Thyroid gland (tissue), 4 donors: ENCODE results near the gene REV3L. TPM values are rescaled to one million over a fixed set of nuclear protein-coding genes. Genes with fewer than 3 reads are reported as not detected.
A peak's percentile ranks its signal among the peaks of the same experiment; 100 is the strongest.
"Not testable (repeated sequence)": the region's sequence is repeated elsewhere in the genome, so short reads cannot be mapped to it uniquely, and the experiment has no call there.

Experiments used
- DNase-seq, 2 donors: peaks; one replicate each; pipeline ENCODE4 v3.0.0-alpha.2; 2019
- H3K27ac ChIP-seq, 3 donors: fragments of 200-600 bp; sonication (generic); 1 replicate in 2 of 3; 2 replicates in 1 of 3; pipeline ENCODE4 v1.5.1; 2016 to 2019; ENCODE audit warnings: mild to moderate bottlenecking in 1 of 3, moderate library complexity in 1 of 3
- H3K27me3 ChIP-seq: fragments of 200-600 bp; sonication (generic); one replicate; pipeline ENCODE4 v1.5.1; 2019
- H3K36me3 ChIP-seq, 2 donors: fragments of 200-600 bp; sonication (generic); one replicate each; pipeline ENCODE4 v1.5.1; 2016 to 2019
- H3K4me1 ChIP-seq, 2 donors: fragments of 200-600 bp; sonication (generic); one replicate each; pipeline ENCODE4 v1.5.1; 2017 to 2019
- H3K4me3 ChIP-seq, 3 donors: fragments of 200-600 bp; sonication (generic); replicated peaks in 1 of 3; 1 replicate in 2 of 3; 2 replicates in 1 of 3; pipeline ENCODE4 v1.5.1; 2016; ENCODE audit warnings: mild to moderate bottlenecking in 1 of 3
- H3K9me3 ChIP-seq: fragments of 200-600 bp; sonication (generic); one replicate; pipeline ENCODE4 v1.5.1; 2017
- POLR2A ChIP-seq, 2 donors: fragments of 450-650 bp; IDR thresholded peaks; one replicate each; pipeline ENCODE4 v1.6.1; 2017; ENCODE audit warnings: antibody characterized with exemption in 2 of 2, mild to moderate bottlenecking in 2 of 2, moderate library complexity in 1 of 2
- WGBS, 2 donors: methylation state at CpG; one replicate each; pipeline ENCODE4 v1.1.5; 2017; 5-methylcytosine and 5-hydroxymethylcytosine counted together
- intact Hi-C: fragments of 100-400 bp; cut with DNase I; formaldehyde crosslinking; loops from one replicate; pipeline ENCODE4 v1.15.1; 2023
- total RNA-seq, 4 donors: library from RNA; depleted of rRNA; stranded (reverse); fragments of >200 nt; gene quantifications; one replicate each; pipeline ENCODE4 v1.2.3, GENCODE V29; 2016
- TF ChIP-seq, protein P1 (sequence below), 6 experiments: fragments of 200-600 bp in 3 of 6; fragments of 450-650 bp in 3 of 6; sonication (generic) in 3 of 6; IDR thresholded peaks; one replicate each; pipeline ENCODE4 v1.5.1; 2016 to 2019; ENCODE audit warnings: antibody characterized with exemption in 6 of 6, mild to moderate bottlenecking in 2 of 6, inconsistent platforms in 1 of 6, moderate library complexity in 1 of 6

REV3L gene
- total RNA-seq, 4 donors from 2014 or later: 38.2 to 73.5 (median 60.0) TPM

DNA sequence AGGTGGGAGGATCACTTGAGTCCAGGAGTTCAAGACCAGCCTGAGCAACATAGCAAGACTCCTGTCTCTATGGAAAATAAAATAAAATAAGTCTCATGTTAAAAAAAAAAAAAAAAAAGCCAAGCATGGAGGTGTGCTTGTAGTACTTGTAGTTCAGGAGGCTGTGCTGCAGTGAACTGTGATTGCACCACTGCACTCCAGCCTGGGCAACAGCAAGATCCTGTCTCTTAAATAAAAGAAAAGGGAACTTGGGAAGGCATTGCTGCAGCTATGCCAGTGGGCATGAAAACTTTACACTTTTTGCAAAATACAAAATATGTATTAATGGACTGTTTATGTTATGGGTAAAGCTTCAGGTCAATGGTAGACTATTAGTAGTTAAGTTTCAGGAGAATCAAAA, 37.5 kb upstream of the REV3L start:
- no peaks in the 10 kb centered on the region for H3K4me1 ChIP-seq
- no peak overlapping the region for H3K27ac ChIP-seq
- DNase-seq: no peak
- no peaks in the 10 kb centered on the region for H3K9me3 ChIP-seq
- no peaks in the 10 kb centered on the region for H3K36me3 ChIP-seq
- intact Hi-C loops: no loop called here
- H3K27me3 ChIP-seq: no peaks in the 10 kb centered on the region
- TF ChIP-seq POLR2A (IDR thresholded peaks at IDR 0.05): no peak
- no peak overlapping the region for H3K4me3 ChIP-seq

DNA sequence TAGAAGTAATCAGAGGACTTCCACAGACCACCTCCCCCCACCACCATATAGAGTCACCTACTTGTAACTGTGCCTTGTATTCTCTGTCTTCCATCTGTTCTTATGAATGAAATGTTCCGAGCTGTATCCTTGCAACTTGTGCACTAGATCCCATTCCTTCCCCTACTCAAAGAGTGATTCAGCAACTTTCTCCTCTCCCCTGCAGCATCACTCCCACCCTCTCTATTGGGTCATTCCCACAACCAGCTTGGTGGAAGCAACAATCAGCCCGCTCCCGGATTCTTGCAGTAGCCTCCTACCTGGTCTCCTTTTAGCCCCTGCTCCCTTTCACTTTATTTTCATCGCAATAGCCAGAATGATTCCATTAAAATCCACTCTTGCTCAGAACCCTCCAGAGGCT, 34.9 kb upstream of the REV3L start:
- no peaks in the 10 kb centered on the region for H3K27me3 ChIP-seq
- no peaks in the 10 kb centered on the region for H3K36me3 ChIP-seq
- no peaks in the 10 kb centered on the region for H3K4me1 ChIP-seq
- TF ChIP-seq, protein P1, sequence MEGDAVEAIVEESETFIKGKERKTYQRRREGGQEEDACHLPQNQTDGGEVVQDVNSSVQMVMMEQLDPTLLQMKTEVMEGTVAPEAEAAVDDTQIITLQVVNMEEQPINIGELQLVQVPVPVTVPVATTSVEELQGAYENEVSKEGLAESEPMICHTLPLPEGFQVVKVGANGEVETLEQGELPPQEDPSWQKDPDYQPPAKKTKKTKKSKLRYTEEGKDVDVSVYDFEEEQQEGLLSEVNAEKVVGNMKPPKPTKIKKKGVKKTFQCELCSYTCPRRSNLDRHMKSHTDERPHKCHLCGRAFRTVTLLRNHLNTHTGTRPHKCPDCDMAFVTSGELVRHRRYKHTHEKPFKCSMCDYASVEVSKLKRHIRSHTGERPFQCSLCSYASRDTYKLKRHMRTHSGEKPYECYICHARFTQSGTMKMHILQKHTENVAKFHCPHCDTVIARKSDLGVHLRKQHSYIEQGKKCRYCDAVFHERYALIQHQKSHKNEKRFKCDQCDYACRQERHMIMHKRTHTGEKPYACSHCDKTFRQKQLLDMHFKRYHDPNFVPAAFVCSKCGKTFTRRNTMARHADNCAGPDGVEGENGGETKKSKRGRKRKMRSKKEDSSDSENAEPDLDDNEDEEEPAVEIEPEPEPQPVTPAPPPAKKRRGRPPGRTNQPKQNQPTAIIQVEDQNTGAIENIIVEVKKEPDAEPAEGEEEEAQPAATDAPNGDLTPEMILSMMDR (IDR thresholded peaks at IDR 0.05): no peak
- no peak for TF ChIP-seq POLR2A (IDR thresholded peaks at IDR 0.05)
- no peak overlapping the region for H3K4me3 ChIP-seq
- intact Hi-C loops: no loop called here
- no peak overlapping the region for H3K27ac ChIP-seq
- DNase-seq: no peak
- 92 to 97% methylated on average over 4 of the region's 4 CpGs for WGBS, 2 donors
- H3K9me3 ChIP-seq: no peaks in the 10 kb centered on the region

GRCh38 chr6:111515259-111515658, 32.2 kb upstream of the REV3L start:
- no peak for DNase-seq
- intact Hi-C loops: no loop called here
- H3K27me3 ChIP-seq: no peaks in the 10 kb centered on the region
- no peaks in the 10 kb centered on the region for H3K9me3 ChIP-seq
- no peak overlapping the region for H3K27ac ChIP-seq
- no peaks in the 10 kb centered on the region for H3K4me1 ChIP-seq
- H3K4me3 ChIP-seq: no peak overlapping the region
- WGBS, 2 donors: 98 to 99% methylated on average over 2 of the region's 2 CpGs
- no peak for TF ChIP-seq POLR2A (IDR thresholded peaks at IDR 0.05)
- TF ChIP-seq, protein P1 (IDR thresholded peaks at IDR 0.05): no peak
- H3K36me3 ChIP-seq: no peaks in the 10 kb centered on the region

- H3K27ac ChIP-seq, intact Hi-C loops: not testable (repeated sequence)
- WGBS, 2 donors: 44 to 53% methylated on average over 6 of the region's 6 CpGs
Observed at GRCh38 chr6:111514531-111514930, 31.5 kb upstream of the REV3L start.

GRCh38 chr6:111507219-111507618, 24.2 kb upstream of the REV3L start:
- intact Hi-C loops, H3K4me1 ChIP-seq, H3K9me3 ChIP-seq, H3K36me3 ChIP-seq, H3K4me3 ChIP-seq, DNase-seq, H3K27ac ChIP-seq, H3K27me3 ChIP-seq: not testable (repeated sequence)
- WGBS, 2 donors: 93 to 100% methylated on average over 3 of the region's 5 CpGs

More at GRCh38 chr6:111514531-111514930, 31.5 kb upstream of the REV3L start:
- DNase-seq: peak in 1 of 2 donors; percentile 29
- not testable (repeated sequence) for H3K4me3 ChIP-seq, H3K9me3 ChIP-seq, H3K36me3 ChIP-seq, H3K4me1 ChIP-seq, H3K27me3 ChIP-seq

- H3K27me3 ChIP-seq, H3K4me1 ChIP-seq, DNase-seq, H3K4me3 ChIP-seq, H3K36me3 ChIP-seq, intact Hi-C loops, H3K9me3 ChIP-seq, H3K27ac ChIP-seq: not testable (repeated sequence)
- 97 to 100% methylated on average over 1 of the region's 1 CpG for WGBS, 2 donors
Observed at GRCh38 chr6:111505498-111505897, 22.5 kb upstream of the REV3L start.

- Histone ChIP-seq H3K4me3 (no peak overlapping the region), H3K27ac (no peak overlapping the region), H3K36me3 (no peaks in the 10 kb centered on the region), H3K9me3 (no peaks in the 10 kb centered on the region), H3K27me3 (no peaks in the 10 kb centered on the region), H3K4me1 (no peaks in the 10 kb centered on the region)
- WGBS, 2 donors: 43 to 49% methylated on average over 2 of the region's 2 CpGs
- intact Hi-C loops: no loop called here
- TF ChIP-seq, protein P1 (IDR thresholded peaks at IDR 0.05): no peak
- no peak for TF ChIP-seq POLR2A (IDR thresholded peaks at IDR 0.05)
- DNase-seq: no peak
Observed at GRCh38 chr6:111503660-111504059, 20.6 kb upstream of the REV3L start.
